Astrocyte of the cerebellum (primary cell): ENCODE measurements around the gene IBA57.
"Not testable (repeated sequence)": the region's sequence is repeated elsewhere in the genome, so short reads cannot be mapped to it uniquely, and the experiment has no call there.

Experiments used
- DNase-seq: peaks from one replicate; pipeline ENCODE4 v3.0.0-alpha.2; 2011; ENCODE audit warnings: low read depth
- H3K4me3 ChIP-seq: 2 replicates; pipeline ENCODE4 v1.5.1; 2011; ENCODE audit warnings: mild to moderate bottlenecking, low read depth, low read length, moderate library complexity
- in situ Hi-C: cut with HindIII; loops from 2 replicates; pipeline ENCODE4 v1.10.0; 2017; ENCODE audit warnings: low sequenced_read_pairs
- TF ChIP-seq, protein P1 (sequence below): IDR thresholded peaks from 2 replicates; pipeline ENCODE4 v1.5.1; 2012; ENCODE audit warnings: low read length, low read depth, moderate library complexity, mild to moderate bottlenecking; ENCODE audit errors: missing control alignments

Gene IBA57

DNA sequence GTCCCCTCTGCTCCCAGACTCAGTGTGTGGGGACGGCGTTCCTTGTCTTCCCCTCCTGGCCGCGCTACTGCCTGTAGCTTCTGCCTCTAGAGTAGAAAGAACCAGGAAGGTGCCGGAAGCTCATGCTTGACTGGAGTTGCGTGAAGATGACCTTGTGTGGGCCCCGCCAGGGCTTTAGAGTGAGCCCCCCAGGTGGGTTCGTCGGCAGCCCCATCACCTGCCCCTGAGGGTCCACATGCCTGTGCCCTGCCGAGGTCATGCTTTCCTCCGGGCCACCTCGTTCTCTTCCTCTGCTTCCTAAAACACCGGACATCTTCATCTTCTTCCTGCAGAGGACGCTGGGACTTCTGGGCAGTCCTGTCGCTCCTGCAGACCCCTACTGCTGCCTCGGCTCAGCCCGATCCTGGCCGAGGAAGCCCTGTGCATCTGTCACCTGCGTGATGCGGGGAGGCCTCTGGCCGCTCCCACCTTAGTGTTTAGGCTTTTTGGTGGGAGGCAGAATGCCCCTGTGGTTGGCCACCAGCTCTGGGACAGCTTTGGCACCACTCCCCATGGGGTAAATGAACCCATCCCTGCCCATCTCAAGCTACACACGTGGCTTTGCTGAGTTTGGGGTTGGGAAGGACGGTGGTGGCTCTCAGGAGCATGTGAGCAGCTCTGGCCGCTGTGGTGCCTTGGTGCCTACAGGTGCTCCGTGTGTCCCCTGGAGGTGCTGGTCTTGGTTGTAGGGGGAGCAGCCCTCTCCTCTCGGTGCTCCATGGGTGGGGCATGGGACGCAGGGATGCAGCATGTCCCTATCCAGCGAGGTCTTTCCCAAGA lies 54.6 kb downstream of the IBA57 start:
- DNase-seq: no peak
- no peak overlapping the region for H3K4me3 ChIP-seq
- TF ChIP-seq, protein P1, sequence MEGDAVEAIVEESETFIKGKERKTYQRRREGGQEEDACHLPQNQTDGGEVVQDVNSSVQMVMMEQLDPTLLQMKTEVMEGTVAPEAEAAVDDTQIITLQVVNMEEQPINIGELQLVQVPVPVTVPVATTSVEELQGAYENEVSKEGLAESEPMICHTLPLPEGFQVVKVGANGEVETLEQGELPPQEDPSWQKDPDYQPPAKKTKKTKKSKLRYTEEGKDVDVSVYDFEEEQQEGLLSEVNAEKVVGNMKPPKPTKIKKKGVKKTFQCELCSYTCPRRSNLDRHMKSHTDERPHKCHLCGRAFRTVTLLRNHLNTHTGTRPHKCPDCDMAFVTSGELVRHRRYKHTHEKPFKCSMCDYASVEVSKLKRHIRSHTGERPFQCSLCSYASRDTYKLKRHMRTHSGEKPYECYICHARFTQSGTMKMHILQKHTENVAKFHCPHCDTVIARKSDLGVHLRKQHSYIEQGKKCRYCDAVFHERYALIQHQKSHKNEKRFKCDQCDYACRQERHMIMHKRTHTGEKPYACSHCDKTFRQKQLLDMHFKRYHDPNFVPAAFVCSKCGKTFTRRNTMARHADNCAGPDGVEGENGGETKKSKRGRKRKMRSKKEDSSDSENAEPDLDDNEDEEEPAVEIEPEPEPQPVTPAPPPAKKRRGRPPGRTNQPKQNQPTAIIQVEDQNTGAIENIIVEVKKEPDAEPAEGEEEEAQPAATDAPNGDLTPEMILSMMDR: no peak
- in situ Hi-C loops: no loop called here

DNA sequence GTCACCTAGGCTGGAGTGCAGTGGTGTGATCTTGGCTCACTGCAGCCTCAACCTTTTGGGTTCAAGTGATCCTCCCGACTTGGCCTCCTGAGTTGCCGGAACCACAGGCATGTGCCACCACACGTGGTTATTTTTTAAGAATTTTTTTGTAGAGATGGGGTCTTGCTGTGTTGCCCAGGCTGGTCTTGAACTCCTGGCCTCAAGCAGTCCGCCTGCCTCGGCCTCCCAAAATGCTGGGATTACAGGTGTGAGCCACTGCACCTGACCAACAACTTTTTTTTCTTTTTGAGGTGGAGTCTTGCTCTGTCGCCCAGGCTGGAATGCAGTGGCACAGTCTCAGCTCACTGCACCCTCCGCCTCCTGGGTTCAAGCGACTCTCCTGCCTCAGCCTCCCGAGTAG lies 55.5 kb downstream of the IBA57 start:
- in situ Hi-C loops, H3K4me3 ChIP-seq, DNase-seq: not testable (repeated sequence)

DNA sequence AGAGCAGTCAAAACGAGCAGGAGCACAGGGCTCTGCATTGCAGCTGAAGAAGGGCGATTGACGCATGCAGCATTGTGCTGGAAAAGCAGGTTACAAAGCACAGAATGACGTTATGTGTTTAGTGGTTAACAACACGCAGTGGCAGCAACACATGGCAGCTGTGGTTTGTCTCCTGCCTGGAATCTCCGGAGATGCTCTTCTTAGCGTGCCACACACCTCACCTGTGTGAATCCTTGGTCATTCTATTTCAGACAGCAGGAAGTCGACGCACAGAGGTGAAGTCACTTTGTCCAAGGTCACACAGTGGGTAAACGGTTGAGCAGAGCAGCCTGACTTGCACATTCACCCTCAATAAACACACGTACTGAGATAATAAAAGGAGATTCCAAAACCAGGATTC lies 56.9 kb downstream of the IBA57 start:
- no peak for DNase-seq
- TF ChIP-seq, protein P1: no peak
- no peak overlapping the region for H3K4me3 ChIP-seq
- in situ Hi-C loops: no loop called here

DNA sequence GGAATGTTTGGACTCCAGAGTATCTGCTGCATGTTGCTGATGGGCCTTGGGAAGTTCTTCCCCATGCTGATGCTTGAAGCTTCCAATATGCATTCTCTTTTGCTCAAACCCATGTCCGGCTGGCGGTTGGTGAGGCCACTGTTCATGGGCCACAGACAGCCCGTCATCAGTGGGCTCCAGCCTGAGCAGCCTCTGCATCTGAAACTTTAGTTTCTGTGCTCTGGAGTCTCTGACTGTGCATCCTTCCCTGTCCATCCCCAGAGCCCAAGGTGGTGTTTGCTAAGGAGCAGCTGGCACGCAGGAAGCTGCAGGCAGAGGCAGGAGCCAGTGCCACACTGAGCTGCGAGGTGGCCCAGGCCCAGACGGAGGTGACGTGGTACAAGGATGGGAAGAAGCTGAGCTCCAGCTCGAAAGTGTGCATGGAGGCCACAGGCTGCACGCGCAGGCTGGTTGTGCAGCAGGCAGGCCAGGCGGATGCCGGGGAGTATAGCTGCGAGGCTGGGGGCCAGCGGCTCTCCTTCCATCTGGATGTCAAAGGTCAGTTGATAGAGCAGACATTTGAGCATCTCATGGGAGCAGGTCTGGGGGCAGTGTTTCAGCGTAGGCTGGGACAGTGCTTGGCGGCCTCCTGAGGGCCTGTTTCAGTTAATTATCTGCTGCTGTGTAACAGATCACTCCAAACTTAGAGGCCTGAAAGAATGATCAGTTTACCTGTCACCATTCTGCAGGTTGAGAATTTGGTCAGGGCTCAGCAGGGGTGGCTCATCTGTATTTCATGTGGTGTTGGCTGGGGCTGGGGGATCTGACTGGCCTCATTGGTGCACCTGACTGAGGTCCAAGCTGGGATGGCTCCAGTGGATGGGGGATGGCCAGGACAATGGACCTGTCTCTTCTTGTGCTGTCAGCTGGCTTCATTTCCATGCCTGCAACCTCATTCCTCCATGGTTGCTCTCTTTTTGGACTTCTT lies 58.9 kb downstream of the IBA57 start:
- DNase-seq: no peak
- TF ChIP-seq, protein P1: no peak
- in situ Hi-C loops: no loop called here
- H3K4me3 ChIP-seq: no peak overlapping the region

DNA sequence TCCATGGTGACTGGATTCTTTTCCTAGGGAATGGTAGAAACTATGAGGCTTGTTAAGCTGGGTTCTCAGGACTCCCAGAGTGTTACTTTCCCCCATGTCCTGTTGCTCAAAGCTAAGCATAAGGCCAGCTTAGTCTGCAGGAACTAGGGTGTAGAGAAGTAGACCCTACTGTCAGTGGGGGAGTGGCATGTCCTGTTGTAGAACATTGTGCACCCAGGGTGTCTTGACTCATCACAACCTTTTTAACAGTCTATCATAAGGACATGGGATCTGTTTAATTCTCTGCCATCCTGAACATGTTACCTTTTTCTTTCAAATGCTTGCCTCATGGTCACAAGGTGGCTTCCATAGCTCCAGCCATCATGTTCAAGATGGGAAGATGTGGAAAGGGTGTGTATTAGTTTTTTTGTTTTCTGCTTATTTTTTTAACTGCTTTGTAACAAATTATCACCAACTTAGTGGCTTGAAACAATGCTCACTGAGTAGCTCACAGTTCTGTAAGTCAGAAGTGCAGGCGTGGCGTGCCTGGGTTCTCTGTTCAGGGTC lies 59.6 kb downstream of the IBA57 start:
- TF ChIP-seq, protein P1: no peak
- in situ Hi-C loops: no loop called here
- DNase-seq: no peak
- H3K4me3 ChIP-seq: no peak overlapping the region

DNA sequence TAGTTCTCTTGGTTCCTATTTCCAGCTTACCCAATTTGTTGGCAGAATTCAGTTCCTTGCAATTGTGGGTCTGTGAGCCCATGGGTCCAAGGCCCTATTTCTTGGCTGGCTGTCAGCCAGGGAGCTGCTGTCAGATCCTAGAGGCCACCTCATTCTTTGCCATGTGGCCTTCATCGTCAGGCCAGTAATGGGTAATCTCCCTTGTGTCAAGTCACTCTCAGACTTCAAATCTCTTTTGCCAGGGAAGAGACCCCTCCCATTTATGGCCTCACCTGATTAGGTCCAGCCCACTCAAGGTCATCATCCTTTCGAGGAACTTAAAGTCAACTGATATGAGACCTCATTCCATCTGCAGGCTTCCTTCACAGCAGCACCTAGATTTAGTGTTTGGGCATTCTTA lies 60.1 kb downstream of the IBA57 start:
- in situ Hi-C loops: no loop called here
- TF ChIP-seq, protein P1: no peak

More for the DNA sequence above, 60.1 kb downstream of the IBA57 start:
- H3K4me3 ChIP-seq: no peak overlapping the region
- DNase-seq: no peak
